LNCaP clone FGC (cell line): ENCODE data around the gene CCR4.

Experiments
- DNase-seq: peaks from one replicate; pipeline ENCODE4 v3.0.0-alpha.2; 2011; ENCODE audit warnings: low read depth
- H3K4me3 ChIP-seq: 2 replicates; pipeline ENCODE4 v1.5.1; 2011; ENCODE audit warnings: mild to moderate bottlenecking, low read depth, low read length, control low read depth
- TF ChIP-seq, protein P1 (sequence below): IDR thresholded peaks from 2 replicates; pipeline ENCODE4 v1.5.1; 2012; ENCODE audit warnings: mild to moderate bottlenecking; ENCODE audit not compliant: control insufficient read depth, insufficient read depth; ENCODE audit errors: extremely low read depth

The CCR4 gene

DNA sequence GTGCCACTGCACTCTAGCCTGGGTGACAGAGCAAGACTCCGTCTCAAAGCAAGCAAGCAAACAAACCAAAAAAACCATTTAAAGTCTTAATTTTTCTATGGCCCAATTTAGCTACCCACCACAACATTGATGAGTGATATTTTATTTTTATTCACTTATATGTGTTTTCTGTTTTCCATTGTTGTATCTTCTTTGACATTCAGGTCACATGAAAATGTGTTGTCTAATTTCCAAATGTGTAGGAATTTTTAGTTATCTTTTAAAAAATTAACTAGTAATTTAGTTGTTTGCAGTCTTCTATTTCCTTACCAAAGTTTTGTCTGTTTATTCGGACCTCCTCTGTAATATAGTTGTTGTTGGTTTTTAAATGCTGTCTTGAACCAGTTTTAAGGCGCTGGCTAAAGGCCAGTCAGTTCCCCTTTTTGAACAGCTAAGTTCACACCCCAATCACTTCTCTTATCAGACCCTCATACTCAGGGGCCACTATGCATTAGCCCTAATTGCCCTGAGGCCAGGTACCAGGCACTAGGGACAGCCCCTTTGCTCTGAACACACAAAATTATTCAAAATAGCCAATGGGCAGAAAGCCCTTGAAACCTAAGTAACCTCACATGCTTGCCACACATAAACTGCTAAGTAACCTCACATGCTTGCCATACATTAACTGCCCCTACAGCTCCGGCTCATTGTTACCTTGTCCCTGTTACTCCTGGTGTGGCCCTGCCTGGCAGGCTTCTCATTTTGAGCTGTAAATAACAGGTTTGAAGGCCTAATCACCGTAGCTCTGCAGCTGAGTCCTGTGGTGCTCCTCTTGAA lies 4.3 kb upstream of the CCR4 start:
- DNase-seq, result no peak
- H3K4me3 ChIP-seq, result no peak overlapping the region
- TF ChIP-seq, protein P1, sequence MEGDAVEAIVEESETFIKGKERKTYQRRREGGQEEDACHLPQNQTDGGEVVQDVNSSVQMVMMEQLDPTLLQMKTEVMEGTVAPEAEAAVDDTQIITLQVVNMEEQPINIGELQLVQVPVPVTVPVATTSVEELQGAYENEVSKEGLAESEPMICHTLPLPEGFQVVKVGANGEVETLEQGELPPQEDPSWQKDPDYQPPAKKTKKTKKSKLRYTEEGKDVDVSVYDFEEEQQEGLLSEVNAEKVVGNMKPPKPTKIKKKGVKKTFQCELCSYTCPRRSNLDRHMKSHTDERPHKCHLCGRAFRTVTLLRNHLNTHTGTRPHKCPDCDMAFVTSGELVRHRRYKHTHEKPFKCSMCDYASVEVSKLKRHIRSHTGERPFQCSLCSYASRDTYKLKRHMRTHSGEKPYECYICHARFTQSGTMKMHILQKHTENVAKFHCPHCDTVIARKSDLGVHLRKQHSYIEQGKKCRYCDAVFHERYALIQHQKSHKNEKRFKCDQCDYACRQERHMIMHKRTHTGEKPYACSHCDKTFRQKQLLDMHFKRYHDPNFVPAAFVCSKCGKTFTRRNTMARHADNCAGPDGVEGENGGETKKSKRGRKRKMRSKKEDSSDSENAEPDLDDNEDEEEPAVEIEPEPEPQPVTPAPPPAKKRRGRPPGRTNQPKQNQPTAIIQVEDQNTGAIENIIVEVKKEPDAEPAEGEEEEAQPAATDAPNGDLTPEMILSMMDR, result no peak

DNA sequence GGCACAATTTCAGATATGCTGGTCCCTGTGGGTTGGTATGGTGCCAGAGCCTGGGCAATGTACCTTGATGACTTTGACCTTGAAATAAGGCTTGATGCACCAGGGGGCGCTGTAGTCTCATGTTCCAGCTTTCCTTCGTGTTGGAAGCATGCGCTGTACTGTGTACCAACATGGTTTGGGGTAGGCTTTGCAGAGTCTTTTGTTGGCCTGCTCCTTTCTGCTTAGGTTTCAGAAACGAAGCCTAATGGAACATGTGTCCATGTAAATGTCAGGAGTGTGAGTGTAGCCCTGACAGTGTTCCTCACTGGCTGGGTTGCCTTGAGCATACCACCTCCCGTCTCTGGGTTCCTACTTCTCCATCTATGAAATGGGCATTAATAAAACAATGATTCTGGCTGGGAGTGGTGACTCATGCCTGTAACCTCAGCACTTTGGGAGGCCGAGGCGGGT lies 3.6 kb upstream of the CCR4 start:
- H3K4me3 ChIP-seq, result no peak overlapping the region
- DNase-seq, result peak; percentile 69
- TF ChIP-seq, protein P1, result peak; percentile 84

DNA sequence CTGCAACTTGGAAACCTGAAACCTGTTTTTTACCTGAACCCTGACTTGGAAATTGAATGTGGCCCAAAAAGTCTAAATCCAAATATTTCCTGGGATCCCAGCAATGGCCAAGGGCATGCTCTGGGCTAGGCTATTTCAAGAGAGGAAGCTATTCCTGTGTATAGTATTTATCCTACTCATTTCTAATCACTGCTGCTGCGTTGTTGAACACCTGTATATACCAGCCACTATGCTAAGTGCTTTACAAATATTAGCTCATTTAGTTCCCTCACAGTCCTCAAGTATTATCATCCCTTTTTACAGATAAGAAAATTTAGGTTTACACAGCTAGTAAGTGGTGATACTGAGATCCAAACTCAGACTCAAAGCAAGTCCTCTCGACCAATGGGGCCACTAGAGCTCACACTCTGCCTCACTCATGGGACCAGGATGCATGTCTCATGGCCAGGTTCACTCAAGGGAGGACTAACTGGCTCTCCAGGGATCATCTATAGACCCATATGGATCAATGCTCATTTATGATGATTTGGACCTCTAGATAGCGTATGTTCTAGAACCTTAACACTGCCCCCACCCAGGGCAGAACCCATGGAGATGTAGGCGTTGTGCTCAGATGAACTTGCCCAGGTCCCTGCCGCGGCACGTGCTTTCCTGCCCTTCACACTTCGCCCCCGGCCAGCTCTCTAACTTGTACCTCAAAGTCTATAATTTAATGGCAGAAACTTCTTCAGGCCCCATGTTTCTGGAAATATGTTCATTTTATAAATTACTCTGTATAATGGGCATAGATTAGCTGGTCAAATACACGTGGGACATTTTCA lies 2.6 kb upstream of the CCR4 start:
- no peak overlapping the region for H3K4me3 ChIP-seq
- no peak for DNase-seq
- TF ChIP-seq, protein P1, result no peak

DNA sequence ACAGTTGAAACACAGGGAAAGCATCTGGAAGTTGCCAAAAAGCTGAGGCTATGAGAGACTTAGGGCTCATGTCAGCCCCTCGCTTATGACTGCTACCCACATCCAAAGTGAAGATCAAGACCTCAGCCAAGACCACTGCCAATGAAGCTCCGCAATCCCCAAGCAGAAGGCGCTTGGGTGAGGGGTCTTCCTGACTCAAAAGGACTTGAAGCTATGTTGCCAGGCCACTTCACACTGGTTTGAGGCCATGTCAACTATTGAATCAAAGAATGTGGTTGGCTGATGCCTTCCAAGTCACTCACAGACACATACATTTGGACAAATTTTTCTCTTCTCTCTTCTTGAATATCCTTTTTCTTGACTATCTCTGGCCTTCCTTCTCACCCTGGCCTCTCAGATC lies 928 bp upstream of the CCR4 start:
- TF ChIP-seq, protein P1, result no peak
- H3K4me3 ChIP-seq, result no peak overlapping the region
- no peak for DNase-seq

DNA sequence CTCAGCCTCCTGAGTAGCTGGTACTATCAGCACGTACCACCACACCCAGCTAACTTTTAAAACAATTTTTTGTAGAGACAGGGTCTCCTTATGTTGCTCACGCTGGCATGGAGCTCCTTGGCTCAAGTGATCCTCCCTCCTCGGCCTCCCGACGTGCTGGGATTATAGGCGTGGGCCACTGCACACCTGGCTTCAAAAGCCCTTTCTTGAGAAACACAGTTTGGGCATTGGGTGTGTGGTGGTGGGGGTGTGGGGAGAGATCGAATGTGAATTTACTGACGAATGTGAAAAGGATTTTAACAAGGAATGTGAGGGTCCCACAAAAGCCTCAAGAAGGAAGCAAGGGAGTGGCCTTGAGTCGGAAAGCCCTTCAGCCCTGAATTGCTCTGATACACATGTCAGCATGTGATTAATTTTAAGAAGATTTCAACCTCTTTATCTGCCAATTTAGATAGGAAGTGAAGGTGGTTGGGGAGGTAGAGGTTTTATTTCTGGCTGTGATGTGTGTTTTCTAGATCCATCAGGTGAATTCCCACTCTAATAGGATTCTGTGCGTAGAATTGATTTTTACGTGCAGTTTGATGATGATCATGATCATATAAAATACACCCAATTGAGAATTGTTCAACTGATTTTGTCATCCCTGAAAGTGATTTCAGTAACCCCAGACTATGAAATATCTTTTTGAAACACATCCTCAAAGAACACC lies 1.1 kb downstream of the CCR4 start:
- no peak overlapping the region for H3K4me3 ChIP-seq
- DNase-seq, result no peak
- TF ChIP-seq, protein P1, result no peak

DNA sequence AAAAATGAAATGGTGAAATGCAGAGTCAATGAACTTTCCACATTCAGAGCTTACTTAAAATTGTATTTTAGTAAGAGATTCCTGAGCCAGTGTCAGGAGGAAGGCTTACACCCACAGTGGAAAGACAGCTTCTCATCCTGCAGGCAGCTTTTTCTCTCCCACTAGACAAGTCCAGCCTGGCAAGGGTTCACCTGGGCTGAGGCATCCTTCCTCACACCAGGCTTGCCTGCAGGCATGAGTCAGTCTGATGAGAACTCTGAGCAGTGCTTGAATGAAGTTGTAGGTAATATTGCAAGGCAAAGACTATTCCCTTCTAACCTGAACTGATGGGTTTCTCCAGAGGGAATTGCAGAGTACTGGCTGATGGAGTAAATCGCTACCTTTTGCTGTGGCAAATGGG lies 3.1 kb downstream of the CCR4 start:
- H3K4me3 ChIP-seq, result no peak overlapping the region
- no peak for DNase-seq
- TF ChIP-seq, protein P1, result no peak
